Measurements from ENCODE around the gene OBP2A. TPM values are rescaled to one million over a fixed set of nuclear protein-coding genes. Genes with fewer than 3 reads are reported as not detected.

Gene OBP2A
- total and polyA plus RNA-seq, 2 of the 8 experiments (the other 6 are each of a cell fraction or from before 2014, with no cell fraction given), result not detected

DNA sequence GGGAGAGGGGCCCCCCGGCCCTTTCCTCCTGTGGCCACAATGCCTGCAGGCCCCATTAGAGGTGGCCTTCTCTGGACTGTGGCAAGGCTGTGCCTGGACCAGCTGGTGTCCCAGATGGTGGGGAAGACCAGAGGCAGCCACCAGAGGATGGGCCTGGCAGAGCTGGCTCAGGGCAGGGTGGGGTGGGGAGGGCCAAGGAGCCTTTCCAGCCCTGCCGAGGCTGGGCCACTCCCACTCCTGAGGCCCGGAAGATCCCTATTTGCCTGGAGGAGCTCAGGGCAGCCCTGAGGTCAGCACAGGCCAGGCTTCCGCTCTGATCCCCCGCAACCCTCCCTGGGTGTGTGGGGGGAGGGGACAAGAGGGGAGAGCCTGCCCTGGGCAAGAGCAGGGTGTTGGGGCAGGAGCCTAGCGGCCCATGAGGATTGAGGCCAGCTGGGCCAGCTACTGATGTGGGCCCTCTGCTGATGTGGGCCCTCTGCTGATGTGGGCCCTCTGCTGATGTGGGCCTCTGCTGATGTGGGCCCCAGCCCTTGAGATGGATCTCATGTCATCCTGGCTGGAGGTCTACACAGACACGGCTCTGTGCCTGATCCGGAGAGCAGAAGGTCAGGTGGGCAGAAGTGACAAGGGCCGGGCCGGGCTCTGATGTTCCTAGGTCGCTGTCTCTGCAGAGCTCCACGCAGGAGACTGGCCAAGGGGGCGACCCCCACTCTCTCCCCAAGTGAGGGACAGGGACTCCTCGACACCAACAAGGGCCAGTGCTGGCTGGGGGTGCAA is 39.4 kb upstream of the OBP2A start:
- Histone ChIP-seq H2AFZ (ENCODE audit: low read length) (no peak overlapping the region), H3K56ac (replicated peaks; ENCODE audit: insufficient read length, low read depth, low read length) (no peak overlapping the region), H2AK5ac (ENCODE audit: low read depth, low read length) (no peak overlapping the region), H3K27me3 (replicated peaks in 1 of 4; ENCODE audit: control insufficient read depth in 3 of 4, extremely low read depth in 1 of 4, insufficient read depth in 3 of 4, low read length in 3 of 4) (no peaks in the 10 kb centered on the region), H3K4me3 (ENCODE audit: extremely low read depth in 1 of 4, insufficient read depth in 2 of 4, low read depth in 3 of 4, low read length in 4 of 4) (no peak overlapping the region), H3K4me2 (ENCODE audit: insufficient read depth in 1 of 2, low read depth in 2 of 2, low read length in 2 of 2) (no peak overlapping the region), H4K20me1 (replicated peaks in 1 of 2; ENCODE audit: control insufficient read depth in 1 of 2, insufficient read depth in 2 of 2, low read length in 2 of 2) (peaks cover 15 to 18% of the 10 kb centered on the region in 2 experiments), H3K36me3 (ENCODE audit: control insufficient read depth in 2 of 4, insufficient read depth in 4 of 4, low read length in 3 of 4) (peaks cover 8 to 30% (median 20%) of the 10 kb centered on the region in 4 experiments; a peak in 7 of 8 replicates), H3K4me1 (replicated peaks in 1 of 4; ENCODE audit: control insufficient read depth in 3 of 4, insufficient read depth in 4 of 4, low read length in 3 of 4) (peaks cover 0 to 11% (median 3%) of the 10 kb centered on the region in 4 experiments; a peak in 5 of 7 replicates), H3K23me2 (ENCODE audit: low read depth, low read length) (no peaks in the 10 kb centered on the region; the same call in 1 of the 2 replicates), H4K5ac (ENCODE audit: insufficient read length, low read depth, low read length) (no peak overlapping the region), H3K14ac (ENCODE audit: insufficient read length) (no peak overlapping the region), H3K4ac (replicated peaks; ENCODE audit: insufficient read length, low read depth, low read length) (no peak overlapping the region), H4K91ac (replicated peaks; ENCODE audit: insufficient read length, low read length) (no peak overlapping the region), H3K79me2 (ENCODE audit: control insufficient read depth in 1 of 2, insufficient read depth in 2 of 2, low read length in 2 of 2) (peaks cover 0 to 8% of the 10 kb centered on the region in 2 experiments; a peak in 2 of 4 replicates), H3K9me3 (ENCODE audit: insufficient read depth in 2 of 2, low read depth in 1 of 2, low read length in 1 of 2) (no peaks in the 10 kb centered on the region), H3K18ac (ENCODE audit: extremely low read depth, low read length) (no peak overlapping the region), H2BK5ac (ENCODE audit: low read depth, low read length) (0 out of 2 replicates have a peak overlapping the region, but pooled peaks have one; percentile 52), H4K8ac (ENCODE audit: extremely low read depth, insufficient read depth, low read length) (peak overlapping the region; percentile 23), H2BK20ac (ENCODE audit: low read length) (no peak overlapping the region), H3K79me1 (ENCODE audit: low read depth, low read length) (0 out of 2 replicates have a peak, but pooled peaks cover 2% of the 10 kb centered on the region), H3K23ac (ENCODE audit: insufficient read length) (no peak overlapping the region), H2BK12ac (ENCODE audit: low read depth, low read length) (no peak overlapping the region), H2BK120ac (replicated peaks; ENCODE audit: low read depth, low read length) (no peak overlapping the region), H3K27ac (ENCODE audit: low read depth, low read length) (no peak overlapping the region; the same call in 1 of the 2 replicates), H3K9ac (replicated peaks in 1 of 4; ENCODE audit: extremely low read depth in 1 of 4, low read depth in 3 of 4, low read length in 3 of 4) (no peak overlapping the region), H2BK15ac (ENCODE audit: low read length) (no peak overlapping the region)
- ChIA-PET POLR2A (ENCODE audit: partially characterized antibody) (interaction anchor here (0.6 to 2.8 kb wide), 6 partner anchors 20 to 176 kb away, joined by 3 to 10 read pairs (median 3); no protein-coding TSS in a partner anchor), CTCF (ENCODE audit: partially characterized antibody) (interaction anchor here (1.2 to 2.2 kb wide), 10 partner anchors 11 to 432 kb away, joined by 3 to 14 read pairs (median 4); no protein-coding TSS in a partner anchor)
- FAIRE-seq, result no peak
- 92% methylated on average over 8 of the region's 14 CpGs; no CpG with 5 or more reads in 1 of the 2 experiments for WGBS, 2 experiments (ENCODE audit: extremely low coverage in 1 of 2, insufficient coverage in 1 of 2, insufficient read length in 1 of 2, insufficient replicate concordance in 2 of 2, low coverage in 1 of 2, low lambda C conversion rate in 2 of 2, missing lambda C conversion rate in 1 of 2)
- TF ChIP-seq KDM1A (IDR thresholded peaks at IDR 0.05; ENCODE audit: borderline replicate concordance, low read length) (no peak), SIRT6 (IDR thresholded peaks at IDR 0.05; ENCODE audit: low read length) (no peak), RBBP5 (IDR thresholded peaks at IDR 0.05; ENCODE audit: borderline replicate concordance, low read depth, low read length) (no peak), NANOG (IDR thresholded peaks at IDR 0.05; ENCODE audit: insufficient read depth, low read depth, low read length, poor library complexity, severe bottlenecking) (no peak), CBX5 (IDR thresholded peaks at IDR 0.05; ENCODE audit: low read depth, low read length) (no peak), ZNF274 (IDR thresholded peaks at IDR 0.05; ENCODE audit: borderline replicate concordance, extremely low read depth, low read length) (no peak)
- peak in 1 of 2 experiments; percentile 58 for DNase-seq (ENCODE audit: low read depth in 1 of 2, low spot score in 2 of 2)

Measured in H1 (cell line).